HepG2 (cell line): ENCODE data around the gene LRR1. TPM values are rescaled to one million over a fixed set of nuclear protein-coding genes. Genes with fewer than 3 reads are reported as not detected.

Experiments used
- ADNP ChIP-seq: sonication (generic); formaldehyde crosslinking; IDR thresholded peaks from 2 replicates; pipeline ENCODE4 v1.4.0; 2020; ENCODE audit warnings: missing genetic modification reagents
- BCL3 ChIP-seq: sonication (generic); formaldehyde crosslinking; IDR thresholded peaks from 2 replicates; pipeline ENCODE4 v1.5.1; 2020; ENCODE audit warnings: mild to moderate bottlenecking, missing genetic modification reagents, moderate library complexity
- BRF2 ChIP-seq: sonication (generic); formaldehyde crosslinking; IDR thresholded peaks from 2 replicates; pipeline ENCODE4 v1.8.1; 2022; ENCODE audit warnings: mild to moderate bottlenecking, missing genetic modification reagents
- CBFB ChIP-seq: sonication (generic); formaldehyde crosslinking; IDR thresholded peaks from 2 replicates; pipeline ENCODE4 v1.4.0; 2020; ENCODE audit warnings: missing genetic modification reagents
- CREM ChIP-seq, 2 experiments: sonication (generic) in 1 of 2; formaldehyde crosslinking in 1 of 2; IDR thresholded peaks; 2 replicates each; pipeline versions ENCODE4 v1.4.0 to v1.6.1; 2016 to 2020; ENCODE audit warnings: antibody characterized with exemption in 1 of 2, mild to moderate bottlenecking in 1 of 2, missing genetic modification reagents in 1 of 2
- HNRNPH1 ChIP-seq: fragments of 200-400 bp; formaldehyde crosslinking; optimal IDR thresholded peaks from 2 replicates; pipeline ENCODE3; 2017; ENCODE audit warnings: mild to moderate bottlenecking, low read depth, low read length
- ISL2 ChIP-seq: sonication (generic); formaldehyde crosslinking; IDR thresholded peaks from 2 replicates; pipeline ENCODE4 v1.5.0; 2020; ENCODE audit warnings: missing genetic modification reagents
- NR1H2 ChIP-seq: sonication (generic); formaldehyde crosslinking; IDR thresholded peaks from 2 replicates; pipeline ENCODE4 v1.8.1; 2022; ENCODE audit warnings: low read depth, missing genetic modification reagents, borderline replicate concordance
- NR2C2 ChIP-seq: sonication (generic); formaldehyde crosslinking; IDR thresholded peaks from 2 replicates; pipeline ENCODE4 v1.4.0; 2020; ENCODE audit warnings: missing genetic modification reagents, mild to moderate bottlenecking, moderate library complexity, borderline replicate concordance
- PHF20 ChIP-seq: sonication (generic); formaldehyde crosslinking; IDR thresholded peaks from 2 replicates; pipeline ENCODE4 v1.5.0; 2020; ENCODE audit warnings: mild to moderate bottlenecking, missing genetic modification reagents
- RARA ChIP-seq: IDR thresholded peaks from 2 replicates; pipeline ENCODE4 v1.6.1; 2016; ENCODE audit warnings: missing genetic modification reagents, missing compliant biosample characterization
- RNF219 ChIP-seq: sonication (generic); formaldehyde crosslinking; IDR thresholded peaks from 2 replicates; pipeline ENCODE4 v1.5.0; 2020; ENCODE audit warnings: mild to moderate bottlenecking, missing genetic modification reagents
- SALL1 ChIP-seq: sonication (generic); formaldehyde crosslinking; IDR thresholded peaks from 2 replicates; pipeline ENCODE4 v1.8.0; 2022; ENCODE audit warnings: mild to moderate bottlenecking, missing genetic modification reagents
- TEF ChIP-seq: sonication (generic); formaldehyde crosslinking; IDR thresholded peaks from 2 replicates; pipeline ENCODE4 v1.5.0; 2020; ENCODE audit warnings: missing genetic modification reagents
- THYN1 ChIP-seq: sonication (generic); formaldehyde crosslinking; IDR thresholded peaks from 2 replicates; pipeline ENCODE4 v1.8.1; 2023; ENCODE audit warnings: low read depth, mild to moderate bottlenecking, moderate library complexity, missing genetic modification reagents, borderline replicate concordance
- TOE1 ChIP-seq: sonication (generic); formaldehyde crosslinking; IDR thresholded peaks from 2 replicates; pipeline ENCODE4 v1.4.0; 2020; ENCODE audit warnings: mild to moderate bottlenecking, missing genetic modification reagents
- XRCC5 ChIP-seq: fragments of 200-400 bp; formaldehyde crosslinking; optimal IDR thresholded peaks from 2 replicates; pipeline ENCODE3; 2017; ENCODE audit warnings: mild to moderate bottlenecking, low read length
- ZBTB38 ChIP-seq: sonication (generic); formaldehyde crosslinking; IDR thresholded peaks from 2 replicates; pipeline ENCODE4 v1.5.1; 2020; ENCODE audit warnings: mild to moderate bottlenecking, missing genetic modification reagents
- ZNF343 ChIP-seq: sonication (generic); formaldehyde crosslinking; IDR thresholded peaks from 2 replicates; pipeline ENCODE4 v1.4.0; 2020; ENCODE audit warnings: mild to moderate bottlenecking, missing genetic modification reagents
- ZNF382 ChIP-seq: sonication (generic); formaldehyde crosslinking; IDR thresholded peaks from 2 replicates; pipeline ENCODE4 v1.5.0; 2020; ENCODE audit warnings: missing genetic modification reagents, mild to moderate bottlenecking, borderline replicate concordance
- ZNF383 ChIP-seq: sonication (generic); formaldehyde crosslinking; IDR thresholded peaks from 2 replicates; pipeline ENCODE4 v1.4.0; 2020; ENCODE audit warnings: missing genetic modification reagents, mild to moderate bottlenecking, borderline replicate concordance
- ZNF549 ChIP-seq: sonication (generic); formaldehyde crosslinking; IDR thresholded peaks from 2 replicates; pipeline ENCODE4 v1.5.0; 2020; ENCODE audit warnings: missing genetic modification reagents
- ZNF703 ChIP-seq: sonication (generic); formaldehyde crosslinking; IDR thresholded peaks from 2 replicates; pipeline ENCODE4 v1.5.1; 2020; ENCODE audit warnings: missing genetic modification reagents, mild to moderate bottlenecking, moderate library complexity, borderline replicate concordance
- ZNF841 ChIP-seq: sonication (generic); formaldehyde crosslinking; IDR thresholded peaks from 2 replicates; pipeline ENCODE4 v1.8.1; 2023; ENCODE audit warnings: missing genetic modification reagents, borderline replicate concordance
- ZSCAN9 ChIP-seq: IDR thresholded peaks from 2 replicates; pipeline ENCODE4 v1.6.1; 2016; ENCODE audit warnings: borderline replicate concordance
- polyA plus RNA-seq, 8 experiments: library from polyadenylated mRNA; depleted of rRNA in 3 of 8; stranded (reverse) in 7 of 8; unstranded in 1 of 8; fragments of >200 nt; fragmentation: Illumina TruSeq in 4 of 8; extraction: Trizol in 4 of 8; gene quantifications; 2 replicates each; pipeline versions ENCODE4 v1.2.1 to v1.2.3, GENCODE V29; 2011 to 2016; ENCODE audit warnings: low read depth in 4 of 8, missing spikeins in 1 of 8, mixed read lengths in 1 of 8; ENCODE audit not compliant: insufficient read depth in 1 of 8
- total RNA-seq, 5 experiments: library from RNA; depleted of rRNA; stranded (reverse); fragments of >200 nt; fragmentation: Illumina TruSeq; extraction: Trizol; gene quantifications; 2 replicates each; pipeline ENCODE4 v1.2.3, GENCODE V29; 2016; ENCODE audit warnings: low read depth in 1 of 5

LRR1 gene
- total and polyA plus RNA-seq, 2 of the 13 experiments (the other 11 are each of a cell fraction or from before 2014, with no cell fraction given), result 7.0 to 36.2 TPM

- TF ChIP-seq CBFB (CRISPR knock-in tag) (no peak; the same call in 1 of the 2 replicates), BCL3 (CRISPR knock-in tag) (0 out of 2 replicates have a peak, but pooled peaks have one; percentile 14), ZNF841 (CRISPR knock-in tag) (no peak), ZNF549 (no peak), ZNF343 (CRISPR knock-in tag) (no peak), XRCC5 (no peak), ZNF703 (peak; percentile 95), TOE1 (CRISPR knock-in tag) (0 out of 2 replicates have a peak, but pooled peaks have one; percentile 1), ADNP (CRISPR knock-in tag) (no peak), ZBTB38 (no peak), ZNF383 (no peak), PHF20 (CRISPR knock-in tag) (no peak), HNRNPH1 (no peak), TEF (CRISPR knock-in tag) (no peak), THYN1 (CRISPR knock-in tag) (no peak), RARA (CRISPR knock-in tag) (no peak), NR1H2 (CRISPR knock-in tag) (no peak), NR2C2 (CRISPR knock-in tag) (no peak; the same call in 1 of the 2 replicates), ISL2 (CRISPR knock-in tag) (peak; percentile 4; the same call in 1 of the 2 replicates), ZSCAN9 (CRISPR knock-in tag) (no peak), RNF219 (CRISPR knock-in tag) (no peak), CREM (IDR thresholded peaks at IDR 0.05) (no peak), CREM (CRISPR knock-in tag; IDR thresholded peaks at IDR 0.05) (no peak), ZNF382 (CRISPR knock-in tag) (no peak), SALL1 (CRISPR knock-in tag) (no peak; the same call in 1 of the 2 replicates), BRF2 (peak; percentile 67; the same call in 1 of the 2 replicates)
Measured at GRCh38 chr14:49634547-49635334, 36.0 kb downstream of the LRR1 start, which contains the start of gene DNAAF2 (continued).
